Activated T-cell treated with anti-CD3 and anti-CD28 coated beads for 1 hour (primary cell): ENCODE results near the gene ZNF705A.
"Not testable (repeated sequence)": the region's sequence is repeated elsewhere in the genome, so short reads cannot be mapped to it uniquely, and the experiment has no call there.

Experiments used
- DNase-seq: peaks from one replicate; pipeline ENCODE4 v3.0.0-alpha.2; 2020; ENCODE audit warnings: low read depth

Gene ZNF705A

DNA sequence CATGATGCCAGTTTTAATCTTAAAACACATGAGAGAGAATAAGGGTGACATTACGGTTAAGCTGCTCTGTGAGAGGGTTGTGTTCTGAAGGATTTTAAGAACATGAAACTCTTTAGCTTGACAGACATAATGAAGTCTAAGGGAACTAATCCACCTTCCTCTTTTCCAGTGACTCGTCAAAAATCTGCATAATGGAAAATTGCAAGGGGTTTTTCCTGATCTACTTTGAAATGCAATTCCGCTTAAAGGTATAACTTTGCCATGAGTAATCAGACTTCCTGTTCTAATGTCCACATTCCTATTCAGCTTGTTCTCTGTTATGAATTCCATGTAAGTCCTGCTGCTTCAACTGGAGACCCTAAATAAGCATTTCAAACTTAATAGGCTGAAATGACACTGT lies at the start of gene ZNF705A:
Gene ZNF705A (plus strand): TSS at position 171 of the 400 bp plus-strand sequence. CDS start 15,611 bp downstream, outside the sequence.
- DNase-seq = no peak

DNA sequence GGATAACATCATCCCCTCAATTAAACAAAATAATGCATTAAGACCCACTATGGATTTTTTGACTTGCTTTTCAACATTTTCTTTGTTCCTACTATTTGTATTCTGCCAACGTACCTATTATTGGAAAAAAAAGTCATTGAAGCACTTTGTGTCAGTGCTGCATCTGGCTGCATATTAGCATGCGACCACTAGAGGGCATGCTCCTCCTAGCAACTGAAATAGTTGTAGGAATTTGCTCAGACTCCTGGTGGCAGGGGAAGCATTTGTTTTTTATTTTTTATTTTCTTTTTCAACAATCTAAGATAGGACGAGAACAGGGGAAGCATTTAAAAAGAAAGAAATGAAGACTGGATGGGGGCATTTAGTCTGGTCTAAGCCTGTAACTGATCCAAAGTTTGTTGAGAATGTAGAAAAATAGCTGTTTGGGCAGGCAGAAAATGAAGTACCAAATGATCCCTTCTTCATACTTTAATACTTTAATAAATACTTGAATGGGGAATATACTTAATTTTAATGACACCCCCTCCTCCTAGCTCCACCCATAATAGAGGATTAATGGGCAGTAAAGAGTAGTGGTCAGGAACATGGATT lies 47.9 kb upstream of the ZNF705A start:
- peak; percentile 65 for DNase-seq

DNA sequence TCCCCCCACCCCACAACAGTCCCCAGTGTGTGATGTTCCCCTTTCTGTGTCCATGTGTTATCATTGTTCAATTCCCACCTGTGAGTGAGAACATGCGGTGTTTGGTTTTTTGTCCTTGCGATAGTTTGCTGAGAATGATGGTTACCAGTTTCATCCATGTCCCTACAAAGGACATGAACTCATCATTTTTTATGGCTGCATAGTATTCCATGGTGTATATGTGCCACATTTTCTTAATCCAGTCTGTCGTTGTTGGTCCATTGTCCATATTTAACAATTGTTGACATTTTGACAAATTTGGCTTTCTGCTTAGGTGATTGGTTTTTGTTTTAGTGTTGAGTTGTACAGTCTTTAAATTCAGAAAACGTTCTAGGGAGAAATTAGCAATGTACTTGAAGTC lies 43.7 kb upstream of the ZNF705A start:
- not testable (repeated sequence) for DNase-seq

DNA sequence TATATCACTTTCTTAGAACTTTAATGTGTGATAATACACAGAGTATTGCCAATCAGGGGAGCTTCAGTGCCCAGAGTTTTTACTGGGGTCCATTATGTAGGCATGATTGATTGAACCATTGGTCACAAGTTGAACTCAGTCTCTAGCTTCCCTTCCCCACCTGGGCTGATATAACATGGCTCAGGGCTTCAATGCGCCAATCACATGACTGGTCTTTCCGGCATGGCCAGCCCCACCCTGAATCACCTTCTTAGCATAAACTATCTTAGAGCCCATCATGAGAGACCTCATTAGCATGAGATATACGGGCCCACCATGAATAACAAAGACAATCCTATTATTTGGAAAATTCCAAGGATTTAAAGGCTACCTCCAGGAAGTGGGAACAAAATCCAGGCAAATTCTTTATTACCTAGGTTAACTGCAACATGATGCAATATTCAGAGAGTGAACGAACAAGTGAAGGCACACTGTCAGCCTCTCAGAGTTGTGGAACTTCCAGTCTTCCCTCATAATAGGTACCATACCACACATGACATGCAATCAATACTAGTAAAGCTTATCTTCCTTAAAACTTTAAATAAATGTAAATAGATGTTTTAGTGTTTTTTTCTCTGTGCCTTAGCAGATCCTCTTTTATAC lies 36.6 kb upstream of the ZNF705A start:
- no peak for DNase-seq

DNA sequence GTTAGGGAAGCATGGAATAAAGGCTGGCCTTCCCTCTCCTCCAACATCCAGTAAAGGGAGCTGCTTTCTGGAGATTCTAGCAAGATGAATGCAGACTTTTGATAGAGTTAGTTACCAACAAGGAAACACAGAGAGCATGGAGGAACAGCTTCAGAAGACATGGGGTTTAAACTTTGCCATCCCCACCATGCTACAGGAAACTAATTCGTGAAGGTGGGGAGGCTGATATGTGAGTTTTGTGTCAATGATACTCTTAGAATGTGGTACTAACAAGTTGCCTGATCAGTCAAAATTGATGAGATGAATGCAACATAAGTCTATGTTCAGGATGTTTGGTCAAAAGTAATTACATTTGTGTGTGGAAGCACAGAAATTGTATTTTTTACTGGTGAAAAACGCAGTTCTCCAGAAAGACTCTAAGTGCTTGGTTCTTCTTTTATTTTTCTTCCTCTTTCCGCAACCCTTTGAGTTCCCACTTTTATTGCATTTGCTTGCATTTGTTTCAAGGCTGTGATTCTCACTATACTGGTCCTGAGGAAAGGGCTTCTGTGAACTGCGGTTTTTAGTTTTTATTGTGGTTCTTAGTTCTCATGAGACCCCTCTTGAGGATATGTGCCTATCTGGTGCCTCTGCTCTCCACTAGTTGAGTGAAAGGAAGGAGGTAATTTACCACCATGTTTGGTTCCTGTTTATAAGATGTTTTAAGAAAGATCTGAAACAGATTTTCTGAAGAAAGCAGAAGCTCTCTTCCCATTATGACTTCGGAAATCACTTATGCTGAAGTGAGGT lies 33.5 kb upstream of the ZNF705A start, which contains the start of gene CLEC4A:
Gene CLEC4A (plus strand): TSS at position 494 of the 789 bp plus-strand sequence. CDS start 262 bp downstream, at position 756.
- no peak for DNase-seq

DNA sequence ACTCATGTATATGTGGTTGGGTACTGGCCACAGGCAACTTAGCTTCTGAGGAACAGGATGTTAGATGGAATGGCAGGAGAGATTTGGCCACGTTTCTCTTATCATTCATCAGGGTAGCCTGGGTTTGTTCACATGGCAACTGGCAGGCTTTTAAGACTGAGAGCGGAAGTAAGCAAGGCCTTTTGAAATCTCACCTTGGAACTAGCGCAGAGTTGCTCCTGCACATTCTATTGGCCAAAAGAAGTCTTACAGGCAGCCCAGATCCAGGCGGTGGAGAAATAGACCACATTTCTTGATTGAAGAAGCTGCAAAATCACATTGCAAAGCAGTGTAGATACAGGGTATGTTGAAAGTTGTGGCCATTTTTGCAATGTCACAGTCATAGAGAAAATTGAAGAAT lies 29.7 kb upstream of the ZNF705A start:
- DNase-seq = no peak

DNA sequence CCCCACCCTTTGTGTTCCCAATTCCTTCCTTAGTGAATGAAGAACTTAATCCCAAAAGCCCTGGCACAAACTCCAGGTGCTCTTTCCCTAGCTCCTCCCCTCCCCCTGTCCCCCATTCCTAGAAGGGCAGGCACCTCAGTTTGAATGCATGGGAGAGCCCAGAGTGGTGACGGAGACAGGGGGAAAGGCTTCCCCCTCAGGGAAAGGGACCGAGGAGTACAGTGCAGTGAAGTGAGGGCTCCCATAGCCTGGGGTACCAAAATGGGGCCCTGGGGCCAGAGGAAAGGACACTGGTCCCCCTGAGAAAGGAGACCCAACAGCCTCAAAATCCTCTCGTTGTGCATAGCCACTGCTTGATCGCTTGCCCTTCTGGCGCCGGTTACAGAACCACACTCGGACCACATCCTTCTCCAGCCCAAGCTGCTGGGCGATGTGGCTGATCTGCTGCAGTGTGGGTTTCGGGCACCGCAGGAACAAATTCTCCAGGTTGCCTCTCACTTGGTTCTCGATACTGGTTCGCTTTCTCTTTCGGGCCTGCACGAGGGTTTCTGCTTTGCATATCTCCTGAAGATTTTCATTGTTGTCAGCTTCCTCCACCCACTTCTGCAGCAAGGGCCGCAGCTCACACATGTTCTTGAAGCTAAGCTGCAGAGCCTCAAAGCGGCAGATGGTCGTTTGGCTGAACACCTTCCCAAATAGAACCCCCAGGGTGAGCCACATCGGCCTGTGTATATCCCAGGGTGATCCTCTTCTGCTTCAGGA lies 23.0 kb upstream of the ZNF705A start:
- DNase-seq = not testable (repeated sequence)

DNA sequence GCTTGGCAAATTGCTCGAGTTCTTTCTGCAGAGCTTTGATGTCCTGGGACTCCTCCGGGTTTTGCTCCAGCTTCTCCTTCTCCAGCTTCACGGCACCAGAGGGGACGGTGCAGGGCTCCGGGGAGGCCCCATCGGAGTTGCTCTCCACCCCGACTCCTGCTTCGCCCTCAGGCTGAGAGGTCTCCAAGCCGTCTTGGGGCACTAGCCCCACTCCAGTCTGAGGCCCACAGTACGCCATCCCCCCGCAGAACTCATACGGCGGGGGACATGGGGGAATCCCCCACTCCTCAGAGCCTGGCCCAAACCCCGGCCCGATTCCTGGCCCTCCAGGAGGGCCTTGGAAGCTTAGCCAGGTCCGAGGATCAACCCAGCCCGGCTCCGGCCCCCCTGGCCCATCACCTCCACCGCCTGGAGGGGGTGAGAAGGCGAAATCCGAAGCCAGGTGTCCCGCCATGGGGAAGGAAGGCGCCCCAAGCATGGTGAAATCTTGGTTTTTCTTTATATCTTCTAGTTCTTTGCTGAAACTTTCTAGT lies 22.4 kb upstream of the ZNF705A start:
- not testable (repeated sequence) for DNase-seq

DNA sequence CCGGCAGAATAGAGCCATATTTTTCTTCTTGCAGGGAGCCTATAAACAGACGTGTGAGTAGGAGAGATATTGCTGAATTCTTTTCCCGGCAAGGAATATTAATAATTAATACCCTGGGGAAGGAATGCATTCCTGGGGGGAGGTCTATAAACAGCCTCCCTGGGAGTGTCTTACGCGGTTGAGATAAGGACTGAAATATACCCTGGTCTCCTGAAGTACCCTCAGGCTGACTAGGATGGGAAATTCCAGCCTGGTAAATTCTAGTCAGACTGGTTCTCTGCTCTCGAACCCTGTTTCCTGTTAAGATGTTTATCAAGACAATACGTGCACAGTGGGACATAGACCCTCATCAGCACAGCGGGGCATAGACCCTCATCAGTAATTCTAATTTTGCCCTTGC lies 15.2 kb upstream of the ZNF705A start:
- DNase-seq = not testable (repeated sequence)

DNA sequence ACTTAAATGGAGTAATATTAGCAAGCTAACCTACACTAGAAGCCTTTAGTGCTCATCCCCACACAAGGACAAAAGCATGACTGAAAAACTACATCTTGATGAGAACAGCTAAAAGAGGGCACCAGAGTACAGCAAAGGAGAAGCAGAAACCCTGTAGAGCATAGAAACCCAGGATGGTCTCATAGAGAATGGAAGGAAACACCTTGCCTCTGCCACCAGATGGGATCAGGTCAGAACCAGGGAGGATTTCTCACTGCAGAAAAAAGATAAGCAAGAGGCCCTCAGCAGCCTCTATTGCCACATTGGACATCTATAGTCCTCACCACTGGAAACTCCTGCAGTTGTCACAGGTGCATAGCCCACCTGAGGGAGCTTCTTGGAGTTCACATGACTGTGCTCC lies 13.6 kb upstream of the ZNF705A start:
- DNase-seq = no peak

DNA sequence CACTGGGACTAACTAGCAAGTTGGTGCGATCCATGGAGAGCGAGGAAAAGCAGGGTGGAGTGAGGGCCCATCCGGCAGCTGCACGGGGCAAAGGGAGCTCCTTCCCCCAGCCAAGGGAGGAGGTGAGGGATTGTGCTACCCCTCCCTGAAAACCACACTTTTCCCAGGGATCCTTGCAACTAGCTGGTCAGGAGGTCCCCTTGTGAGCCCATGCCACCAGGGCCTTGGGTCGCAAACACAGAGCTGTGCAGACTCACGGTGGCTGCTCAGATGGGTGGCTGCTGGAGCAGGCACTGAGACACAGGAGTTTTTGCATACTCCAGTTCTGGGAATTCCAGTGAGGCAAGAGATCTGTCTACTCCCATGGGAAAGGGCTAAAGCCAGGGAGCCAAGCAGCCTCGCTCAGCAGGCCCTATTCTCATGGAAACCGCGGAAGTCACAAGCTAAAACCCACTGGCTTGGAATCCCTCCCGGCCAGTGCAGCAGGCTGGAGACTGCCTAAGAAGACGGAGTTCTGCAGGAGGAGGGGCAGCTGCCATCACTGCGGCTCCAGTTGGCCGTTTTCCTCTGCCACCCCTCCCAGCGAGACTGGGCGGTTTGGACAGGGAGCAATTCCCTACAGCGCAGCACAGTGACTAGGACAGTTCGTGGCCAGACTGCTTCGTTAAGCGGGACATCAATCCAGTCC lies 10.9 kb upstream of the ZNF705A start:
- DNase-seq = no peak

DNA sequence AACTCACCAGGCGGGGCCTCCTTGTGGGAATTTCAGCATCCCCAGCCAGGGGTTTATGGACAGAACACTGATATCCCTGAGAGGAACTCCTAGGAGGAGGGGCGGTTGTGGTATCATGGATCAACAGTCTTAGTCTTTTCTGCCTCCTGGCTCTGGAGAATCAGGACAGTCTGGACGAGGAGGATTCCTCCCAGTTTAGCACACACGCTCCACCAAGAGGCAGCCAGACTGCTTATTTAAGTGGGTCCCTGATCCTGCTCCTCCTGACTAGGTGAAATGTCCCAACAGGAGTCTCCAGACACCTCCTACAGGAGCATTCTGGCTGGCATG lies 10.4 kb upstream of the ZNF705A start:
- DNase-seq = no peak

DNA sequence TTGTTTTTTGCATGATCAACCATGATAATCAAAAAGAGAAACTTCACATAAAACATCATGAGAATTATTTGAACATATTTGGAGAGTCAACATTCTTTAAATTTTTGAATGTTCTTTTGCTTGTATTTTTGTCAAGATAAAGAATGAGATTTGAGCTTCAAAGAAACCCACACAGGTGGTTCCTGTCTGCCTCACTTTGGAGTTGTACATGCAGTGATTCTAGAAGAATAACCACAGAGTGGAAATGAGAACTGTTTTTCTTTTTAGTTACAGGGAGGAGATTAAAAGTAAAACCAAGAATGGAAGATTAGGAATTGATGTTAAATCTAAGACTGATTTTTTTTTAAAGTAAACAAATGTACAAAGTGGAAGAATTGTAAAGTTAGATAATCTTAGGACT lies 2.3 kb upstream of the ZNF705A start:
- no peak for DNase-seq

DNA sequence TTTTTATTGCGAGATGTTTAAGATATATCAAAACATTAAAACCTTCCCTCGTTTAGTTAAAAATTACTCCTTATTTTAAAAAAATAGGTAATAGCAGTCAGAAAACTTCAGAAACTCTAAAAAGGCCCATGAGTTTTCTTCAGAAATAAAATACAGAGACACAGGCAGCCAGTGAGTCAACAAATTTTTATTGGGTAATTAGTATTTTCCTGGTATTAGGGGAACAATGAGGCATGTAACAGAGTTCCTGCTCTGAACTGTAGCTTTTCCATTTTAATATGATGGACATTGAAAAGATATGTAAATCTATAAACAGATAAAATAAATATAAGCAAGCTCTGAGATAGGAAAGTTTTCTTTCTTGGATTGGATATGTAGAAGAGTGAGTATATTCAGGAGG lies 399 bp upstream of the ZNF705A start:
- no peak for DNase-seq

DNA sequence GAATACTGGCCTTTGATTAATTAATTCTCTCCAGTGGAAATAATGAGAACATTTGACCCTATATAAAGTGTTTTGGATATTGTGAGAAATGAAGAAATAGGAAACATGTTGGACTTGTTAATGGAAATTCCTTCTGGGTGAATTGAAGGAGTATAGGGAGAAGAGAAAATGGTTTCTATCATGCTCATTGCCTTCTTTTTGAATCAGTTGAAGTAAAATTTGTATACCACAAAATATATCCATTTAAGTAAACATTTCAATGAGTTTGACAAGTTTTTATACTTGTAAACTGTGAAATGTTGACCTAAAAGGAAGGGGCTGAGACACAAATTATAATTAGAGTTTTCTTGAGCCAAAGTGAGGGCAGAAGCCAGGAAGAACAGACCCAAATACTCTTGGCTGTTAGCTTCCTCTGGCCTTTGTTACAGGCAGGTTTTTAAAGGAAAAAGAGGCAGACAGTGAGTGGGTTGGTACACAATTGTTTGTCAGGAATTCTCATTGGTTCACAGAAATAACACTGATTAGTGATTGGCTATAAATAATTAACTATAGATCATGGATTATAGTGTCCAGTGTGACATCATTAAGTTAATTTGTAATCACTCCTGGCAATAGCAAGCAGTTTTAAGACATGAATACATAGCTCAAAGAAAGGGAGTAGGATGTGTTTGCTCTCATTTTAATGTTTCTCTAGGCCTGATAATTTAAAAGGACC lies 826 bp downstream of the ZNF705A start:
- no peak for DNase-seq

DNA sequence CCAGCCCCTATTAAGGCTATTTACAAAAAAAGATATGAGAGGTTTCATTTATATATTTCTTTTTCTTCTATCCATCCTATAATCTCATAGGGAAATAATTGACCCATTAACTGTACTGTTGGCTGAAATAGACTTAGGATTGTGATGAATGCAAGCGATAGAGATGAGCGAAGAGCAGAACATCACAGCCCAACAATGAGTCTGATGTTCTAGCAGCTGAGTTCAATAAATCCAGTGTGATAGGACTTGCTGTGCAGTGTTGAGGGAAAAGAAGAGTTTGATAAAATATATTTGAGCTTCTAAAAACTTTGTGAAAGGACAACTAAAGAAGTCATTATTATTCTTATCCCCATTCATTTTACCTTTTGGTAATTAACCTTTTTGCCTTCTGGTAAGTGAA lies 16.1 kb downstream of the ZNF705A start:
- DNase-seq = not testable (repeated sequence)

DNA sequence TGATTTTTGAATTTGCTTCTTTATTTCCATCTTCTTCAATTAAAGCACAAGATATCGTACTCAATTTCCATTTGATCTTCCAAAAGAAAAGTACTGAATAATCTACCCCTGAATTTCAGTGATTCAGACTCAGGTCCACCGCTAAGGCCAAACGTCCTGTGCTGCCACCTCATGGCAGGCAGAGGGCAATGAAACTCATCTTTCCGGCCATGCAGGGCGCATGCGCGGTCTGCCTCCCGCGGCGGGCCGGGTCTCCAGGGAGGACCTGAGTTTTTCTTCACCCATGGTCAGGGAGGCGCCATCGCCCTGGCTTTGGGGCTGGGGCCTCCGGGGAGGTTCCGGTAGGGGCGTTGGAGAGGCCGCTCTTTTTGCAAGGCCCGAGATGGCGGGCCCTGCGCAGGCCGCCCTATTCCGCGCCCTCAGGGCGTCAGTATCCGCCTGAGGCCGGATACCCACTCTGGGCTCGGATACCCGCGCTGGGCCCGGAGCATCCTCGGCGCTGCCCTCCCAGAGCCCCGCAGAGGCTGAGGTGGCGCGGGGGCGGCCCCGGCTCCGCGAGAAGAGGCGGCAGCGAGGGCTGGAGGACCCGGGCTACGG lies 23.3 kb downstream of the ZNF705A start:
- DNase-seq = peak; percentile 46

DNA sequence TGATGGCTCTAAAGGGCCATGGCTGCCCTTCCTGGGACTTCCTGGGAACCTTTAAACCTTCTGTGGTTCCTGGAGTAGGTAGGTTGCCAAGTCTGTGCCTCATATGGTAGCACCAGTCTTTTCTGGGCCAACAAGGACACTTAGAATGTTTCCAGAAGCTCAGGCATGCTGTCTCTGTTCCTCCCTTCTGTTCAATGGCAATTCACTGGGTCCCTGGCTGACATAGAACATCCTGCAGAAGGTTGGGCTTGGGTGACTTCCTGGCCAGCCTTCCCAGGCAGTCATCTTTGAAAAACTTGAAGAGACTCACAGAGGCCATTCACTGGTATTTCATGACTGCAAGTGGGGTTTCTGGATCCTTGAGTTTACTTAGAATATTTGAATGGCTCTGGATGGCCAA lies 24.5 kb downstream of the ZNF705A start:
- DNase-seq = not testable (repeated sequence)

DNA sequence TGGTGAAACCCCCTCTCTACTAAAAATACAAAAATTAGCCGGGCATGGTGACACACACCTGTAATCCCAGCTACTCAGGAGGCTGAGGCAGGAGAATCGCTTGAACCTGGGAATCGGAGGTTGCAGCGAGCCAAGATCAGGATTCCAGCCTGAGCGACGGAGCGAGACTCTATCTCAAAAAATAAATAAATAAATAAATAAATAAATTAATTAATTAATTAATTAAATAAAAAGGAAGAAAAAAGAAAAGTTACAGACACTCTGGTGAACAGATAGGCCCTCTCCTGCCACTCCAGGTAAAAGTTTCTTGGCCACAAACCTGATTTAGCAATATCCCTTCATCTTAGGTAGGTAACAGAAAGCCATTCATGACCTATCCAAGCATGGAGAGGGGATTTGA lies 26.1 kb downstream of the ZNF705A start:
- DNase-seq = not testable (repeated sequence)

DNA sequence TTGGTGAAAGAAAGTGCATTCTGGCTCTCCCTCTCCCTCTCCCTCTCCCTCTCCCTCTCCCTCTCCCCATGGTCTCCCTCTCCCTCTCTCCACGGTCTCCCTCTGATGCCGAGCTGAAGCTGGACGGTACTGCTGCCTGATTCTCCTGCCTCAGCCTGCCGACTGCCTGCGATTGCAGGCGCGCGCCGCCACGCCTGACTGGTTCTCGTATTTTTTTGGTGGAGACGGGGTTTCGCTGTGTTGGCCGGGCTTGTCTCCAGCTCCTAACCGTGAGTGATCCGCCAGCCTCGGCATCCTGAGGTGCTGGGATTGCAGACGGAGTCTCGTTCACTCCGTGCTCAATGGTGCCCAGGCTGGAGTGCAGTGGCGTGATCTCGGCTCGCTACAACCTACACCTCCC lies 26.5 kb downstream of the ZNF705A start:
- not testable (repeated sequence) for DNase-seq
